NCI-H1105 treated with DMSO at 0.1 percent for 48 hours (cell line): ENCODE results near the gene BEAN1.
"Not testable (repeated sequence)": the region's sequence is repeated elsewhere in the genome, so short reads cannot be mapped to it uniquely, and the experiment has no call there.

Experiments used
- DNase-seq: peaks from one replicate; lab custom pipeline; 2025; lab: John Stamatoyannopoulos, UW

Gene BEAN1

DNA sequence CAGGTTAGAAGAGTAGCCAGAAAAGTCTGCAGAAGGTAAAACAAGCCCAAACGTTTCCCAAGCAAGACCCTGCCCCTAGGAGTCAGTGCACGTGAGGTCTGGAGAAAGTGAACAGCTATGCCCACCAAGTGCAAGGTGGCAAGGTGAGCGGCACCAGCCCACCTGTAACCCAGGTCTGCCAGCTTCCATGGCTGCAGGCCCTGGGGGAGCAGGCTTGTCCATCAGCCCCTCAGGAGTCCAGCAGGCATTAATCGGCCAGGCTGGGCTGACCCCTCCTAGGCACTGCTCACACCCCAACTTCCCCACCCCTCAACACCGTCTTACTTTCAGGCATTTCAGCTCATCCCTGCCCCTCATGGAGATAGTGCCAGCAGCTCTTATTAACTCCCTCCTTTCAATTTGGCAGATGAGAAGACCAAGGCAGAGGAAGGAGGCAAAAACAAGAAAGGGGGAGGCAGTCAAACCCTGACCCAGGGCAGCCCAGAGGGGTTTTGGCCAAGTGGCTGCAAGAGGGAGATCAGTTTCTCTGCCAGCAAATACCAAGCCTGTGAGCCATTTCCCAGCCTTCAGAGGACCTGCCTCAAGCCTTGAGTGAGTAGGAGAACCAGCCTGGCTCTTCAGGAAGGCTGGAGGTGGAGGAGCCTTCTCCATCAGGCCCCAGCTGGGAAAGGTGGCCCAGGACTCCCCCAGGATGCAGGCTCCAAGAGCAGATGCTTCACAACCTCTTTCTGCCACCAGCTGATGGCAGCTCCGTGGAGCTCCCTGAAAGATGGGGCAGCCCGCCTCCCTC, 14.7 kb downstream of the BEAN1 start:
- no peak for DNase-seq

DNA sequence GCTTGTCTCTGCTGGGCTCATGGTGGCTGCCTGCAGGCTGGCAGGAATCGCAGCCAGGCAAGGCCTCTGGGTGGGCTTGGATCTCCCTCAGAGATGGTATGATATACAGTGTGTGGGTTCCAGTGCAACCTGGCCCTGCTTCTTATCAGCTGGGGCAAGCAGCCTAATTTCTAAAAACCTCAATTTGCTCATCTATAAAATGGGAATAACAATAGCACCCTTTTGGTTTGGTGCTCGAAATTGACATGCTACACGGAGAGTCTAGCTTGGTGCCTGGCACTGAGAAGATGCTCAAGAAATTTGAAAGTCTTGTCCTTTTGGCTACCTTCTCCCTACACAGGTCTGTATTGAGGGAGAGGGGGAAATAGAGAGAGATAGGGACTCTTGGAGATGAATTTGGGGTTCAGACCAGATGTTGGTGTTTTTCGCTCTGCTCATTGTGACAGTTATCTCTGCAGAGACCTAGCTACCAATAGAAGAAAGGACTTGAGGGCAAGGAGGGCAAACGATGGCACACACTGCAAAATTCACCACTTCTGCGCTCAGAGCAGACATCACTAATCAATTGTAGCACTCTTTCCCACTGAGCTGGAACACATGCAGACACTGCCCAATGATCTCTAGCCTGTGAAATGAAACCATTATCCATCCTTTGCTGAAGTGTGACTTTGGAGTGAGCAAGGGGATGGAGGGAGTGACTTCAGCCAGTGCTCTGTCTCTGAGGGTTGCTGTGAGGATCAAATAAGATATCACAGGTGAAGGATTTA, 15.6 kb downstream of the BEAN1 start:
- no peak for DNase-seq

DNA sequence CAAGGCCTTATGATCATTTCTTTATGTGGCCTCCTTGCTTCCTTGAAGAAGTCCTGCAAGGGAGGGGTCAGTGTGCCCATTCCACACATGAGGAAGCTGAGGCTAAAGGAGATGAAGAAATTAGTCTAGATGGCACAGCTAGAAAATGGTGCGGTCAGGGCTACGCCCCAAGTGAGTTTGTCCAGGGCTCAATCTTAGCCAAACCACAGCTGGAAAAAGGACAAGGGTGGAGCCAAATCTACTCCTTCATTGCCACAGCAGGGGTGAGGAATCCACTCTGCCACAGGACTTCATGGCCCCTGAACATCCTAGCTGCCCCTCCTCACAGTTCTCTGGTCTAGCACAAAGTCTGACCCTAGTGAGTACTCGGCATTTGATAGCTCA, 16.2 kb downstream of the BEAN1 start:
- no peak for DNase-seq

DNA sequence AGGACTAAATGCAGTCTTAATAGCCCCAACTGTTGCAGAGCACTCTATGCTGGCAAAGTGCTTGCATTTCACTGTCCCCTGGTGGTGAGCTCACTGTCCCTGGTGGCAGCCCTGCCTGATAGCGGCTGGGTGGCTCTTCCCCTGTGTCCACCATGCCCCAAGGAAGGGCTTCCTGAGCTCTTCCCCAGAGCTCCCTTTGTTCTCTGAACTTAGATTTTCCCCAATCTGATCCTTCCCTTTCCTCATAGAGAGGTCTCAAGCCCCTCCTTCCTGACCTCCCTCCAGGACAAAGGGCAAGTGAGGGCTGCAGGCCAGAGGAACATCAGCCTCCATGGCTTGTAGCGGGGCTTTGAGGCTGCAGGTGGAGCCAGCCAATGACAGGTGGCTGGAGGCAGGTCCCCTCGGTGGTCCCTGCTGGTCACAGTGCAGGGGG, 17.0 kb downstream of the BEAN1 start:
- DNase-seq: no peak

DNA sequence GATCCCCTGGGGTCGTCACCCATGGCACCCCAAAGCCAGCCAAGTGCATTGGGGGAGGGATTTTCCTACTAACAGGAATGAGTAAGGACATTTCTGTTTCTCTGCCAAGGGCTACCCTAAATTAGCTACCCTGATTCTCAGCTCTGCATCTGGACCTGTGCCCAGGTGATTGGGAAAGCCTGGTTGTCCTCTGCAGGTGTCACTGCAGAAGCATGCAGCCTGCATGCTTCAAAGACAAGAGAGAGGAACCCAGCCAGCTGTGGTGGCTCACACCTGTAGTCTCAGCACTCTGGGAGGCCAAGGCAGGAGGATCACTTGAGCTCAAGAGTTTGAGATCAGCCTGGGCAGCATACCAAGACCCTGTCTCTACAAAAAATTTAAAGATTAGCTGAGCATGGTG, 19.6 kb downstream of the BEAN1 start:
- no peak for DNase-seq

DNA sequence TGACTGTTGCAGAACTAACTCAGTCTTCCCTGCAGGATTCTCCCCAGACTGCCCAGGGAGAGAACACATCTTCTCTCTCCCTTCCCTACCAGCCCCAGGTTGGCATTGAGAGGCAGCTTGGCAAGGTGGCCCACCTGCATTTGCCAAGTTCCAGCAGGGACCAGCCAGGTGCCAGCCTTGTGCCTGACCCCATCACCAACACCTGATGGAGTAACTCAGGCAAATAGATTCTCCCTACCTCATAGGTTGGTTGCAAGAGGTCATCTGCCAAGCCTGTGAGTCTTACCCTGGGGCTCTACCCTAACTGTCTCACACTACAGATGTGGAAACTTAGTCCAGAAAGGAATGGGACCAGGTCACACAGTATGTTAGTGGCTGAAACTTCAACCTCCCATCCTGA, 20.4 kb downstream of the BEAN1 start:
- no peak for DNase-seq

DNA sequence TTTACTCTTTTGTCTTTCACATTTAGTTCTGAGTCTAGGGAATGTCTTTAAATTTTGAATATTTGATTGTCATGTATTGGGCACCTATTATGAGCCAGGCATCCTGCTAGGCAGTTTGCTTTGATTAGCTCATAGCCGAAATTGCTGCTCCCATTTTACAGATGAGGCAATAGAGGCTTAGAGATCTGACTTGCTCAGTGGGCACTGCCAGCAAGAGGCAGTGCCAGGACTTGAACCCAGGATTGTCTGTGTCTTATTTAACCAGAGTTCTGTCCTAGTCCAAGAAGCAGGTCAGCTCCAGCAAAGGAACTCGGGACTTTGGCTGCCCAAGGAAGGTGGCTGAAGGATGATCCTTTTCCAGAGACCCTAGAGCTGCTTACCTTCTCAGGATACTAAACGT, 24.5 kb downstream of the BEAN1 start:
- no peak for DNase-seq

DNA sequence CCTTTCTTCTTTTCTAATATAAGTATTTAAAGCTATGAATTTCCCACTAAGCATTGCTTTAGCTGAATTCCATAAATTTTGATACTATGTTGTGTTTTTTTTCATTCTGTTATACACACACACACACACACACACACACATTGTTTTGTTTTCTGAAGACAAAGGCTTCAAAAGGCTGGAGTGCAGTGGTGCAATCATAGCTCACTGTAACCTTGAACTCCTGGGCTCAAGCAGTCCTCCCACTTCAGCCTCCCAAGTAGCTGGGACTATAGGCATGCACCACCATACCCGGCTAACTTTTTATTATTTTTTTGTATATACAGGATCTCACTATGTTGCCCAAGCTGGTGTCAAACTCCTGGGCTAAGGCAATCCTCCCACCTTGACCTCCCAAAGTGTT, 26.1 kb downstream of the BEAN1 start:
- not testable (repeated sequence) for DNase-seq

DNA sequence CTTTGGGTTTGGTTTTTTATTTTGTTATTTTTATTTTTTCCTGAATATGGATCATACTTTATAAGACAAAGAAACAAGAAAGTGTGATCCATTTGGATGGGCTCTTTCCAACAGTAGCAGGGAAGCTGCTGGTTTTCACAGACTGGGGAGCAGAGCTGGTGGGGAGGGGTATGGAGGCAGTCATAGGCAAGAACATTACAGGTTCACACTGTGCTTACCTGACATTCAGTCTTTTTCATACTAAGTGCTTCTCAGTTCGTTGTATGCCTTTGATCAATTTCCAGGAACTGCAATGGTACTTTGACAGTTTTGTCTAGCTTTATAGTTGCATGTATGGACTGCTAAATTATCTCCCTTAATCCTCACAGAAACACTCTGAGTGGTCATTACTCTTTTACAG, 27.7 kb downstream of the BEAN1 start:
- DNase-seq: no peak

DNA sequence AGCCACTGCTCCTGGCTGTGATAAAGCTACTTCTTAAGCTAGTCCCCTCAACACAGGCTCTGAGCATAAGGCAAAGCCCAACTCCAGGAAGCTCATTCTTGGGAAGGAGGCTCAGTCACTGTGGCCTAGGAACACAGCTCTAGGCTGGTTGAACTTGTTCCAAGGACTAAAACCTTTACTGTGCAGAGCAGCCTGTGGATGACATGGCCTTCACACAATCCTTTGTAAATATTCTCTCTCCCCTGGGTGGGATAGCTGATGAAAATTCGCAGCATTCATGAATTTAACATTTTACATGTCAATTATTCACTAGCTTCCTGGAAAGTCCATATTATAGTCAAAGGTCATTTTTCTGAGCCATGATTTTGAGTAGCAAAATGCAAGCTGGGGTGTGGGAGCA, 28.9 kb downstream of the BEAN1 start:
- no peak for DNase-seq

DNA sequence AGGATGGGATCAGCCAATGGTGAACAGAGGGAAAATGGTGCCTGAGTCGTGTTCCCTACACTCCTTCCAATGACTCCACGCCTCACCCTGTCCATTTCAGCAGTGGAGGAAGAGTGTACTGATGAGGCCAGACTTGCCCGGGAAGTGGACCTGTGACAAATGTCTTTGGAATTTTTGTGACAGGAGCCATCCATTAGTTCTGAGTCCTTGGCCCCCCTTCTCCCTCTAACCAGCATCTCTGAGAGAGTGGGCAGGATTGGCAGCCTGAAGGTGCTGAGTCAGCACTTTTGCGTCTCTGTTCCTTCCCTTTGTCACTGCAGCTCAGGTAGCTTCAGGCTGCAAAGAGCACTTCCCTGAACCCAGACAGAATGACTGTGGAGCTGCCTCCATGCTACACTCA, 30.8 kb downstream of the BEAN1 start:
- DNase-seq: no peak

DNA sequence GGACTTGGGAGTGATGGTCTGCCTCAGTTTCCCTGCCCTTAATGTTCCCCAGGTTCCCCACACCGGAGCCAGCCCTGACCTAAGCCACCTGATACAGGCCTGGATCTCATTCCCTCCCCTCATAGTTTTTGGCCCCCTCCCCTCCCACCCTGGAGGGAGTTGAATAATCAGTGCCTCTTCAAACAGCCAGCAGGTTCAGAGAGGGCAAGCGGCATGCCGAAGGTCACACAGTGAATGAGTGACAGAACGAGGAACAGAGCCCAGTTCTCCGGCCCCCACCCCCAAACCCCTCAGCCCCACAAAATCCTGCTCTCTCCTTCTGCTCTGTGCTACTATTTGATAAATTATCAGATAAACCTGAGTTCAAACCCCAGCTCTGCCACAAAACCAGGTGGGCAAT, 31.2 kb downstream of the BEAN1 start:
- DNase-seq: no peak

DNA sequence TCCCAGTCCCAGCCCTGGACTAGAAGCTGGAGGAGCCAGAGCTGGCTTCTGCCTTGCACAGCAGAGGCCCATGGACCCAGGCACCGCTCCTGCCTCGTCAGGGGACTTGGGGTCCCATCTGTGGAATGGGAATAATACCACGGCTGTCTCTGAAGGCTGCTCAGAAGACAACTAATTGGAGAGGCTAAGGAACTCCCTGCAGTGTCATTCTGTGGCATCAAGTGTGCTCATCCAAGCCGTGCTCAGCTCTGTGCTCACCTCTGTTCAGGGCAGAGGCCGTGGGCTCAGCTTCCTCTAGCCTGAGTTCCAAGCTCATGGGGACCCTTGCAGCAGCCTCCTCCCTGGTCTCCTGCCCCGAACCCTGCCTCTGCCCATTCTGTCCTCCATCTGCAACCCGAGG, 31.8 kb downstream of the BEAN1 start:
- no peak for DNase-seq

DNA sequence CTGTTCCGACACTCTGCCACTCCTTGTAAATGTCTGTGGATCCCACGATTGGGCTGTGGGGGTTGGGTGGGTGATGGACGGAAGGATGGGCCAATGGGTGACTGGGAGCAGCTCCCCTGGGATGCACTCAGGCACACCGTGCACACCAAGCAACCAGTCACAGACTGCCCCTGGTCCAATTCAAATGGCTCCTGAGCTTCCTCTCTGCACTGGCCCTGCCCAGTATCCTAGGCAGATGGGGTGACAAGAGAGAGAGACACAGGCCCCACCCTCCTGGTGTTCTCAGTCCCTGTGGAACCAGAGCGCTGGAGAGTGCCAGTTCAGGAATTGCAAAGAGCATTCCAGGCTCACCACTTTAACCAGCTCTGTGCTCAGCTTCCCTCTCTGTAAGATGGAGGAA, 32.8 kb downstream of the BEAN1 start:
- no peak for DNase-seq

DNA sequence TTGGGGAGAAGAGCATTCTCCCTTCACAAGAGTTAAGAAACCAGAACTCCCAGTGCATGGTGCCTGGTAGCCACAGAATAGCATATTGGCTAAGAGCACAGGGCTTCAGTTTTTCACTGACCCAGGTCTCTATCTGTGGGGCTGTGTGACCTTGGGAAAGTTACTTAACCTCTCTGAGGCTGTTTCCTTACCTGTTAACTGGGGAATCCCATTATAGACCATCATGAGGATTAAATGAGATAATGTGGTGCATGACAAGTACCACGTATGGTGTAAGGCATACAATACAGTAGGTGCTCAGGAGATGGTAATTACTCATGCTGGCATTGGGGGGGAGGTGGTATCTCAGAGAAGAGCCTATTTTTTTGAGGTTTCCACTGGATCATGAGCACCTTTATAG, 33.6 kb downstream of the BEAN1 start:
- DNase-seq: no peak

DNA sequence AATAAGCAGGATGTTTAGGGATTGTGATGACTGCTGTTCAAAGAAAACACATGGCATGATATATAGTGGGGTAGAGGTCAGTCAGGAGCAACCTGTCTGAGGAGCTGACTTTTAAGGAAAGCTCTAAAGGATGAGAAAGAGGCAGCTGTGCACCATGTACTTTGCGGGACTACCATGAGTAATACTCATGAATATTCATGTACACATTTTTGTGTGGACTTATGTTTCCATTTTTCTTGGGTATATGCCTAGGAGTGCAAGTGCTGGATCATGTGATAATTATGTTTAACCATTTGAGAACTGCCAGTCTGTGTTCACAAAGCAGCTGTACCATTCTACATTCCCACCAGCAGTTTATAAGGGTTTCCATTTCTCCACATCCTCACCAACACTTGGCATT, 35.8 kb downstream of the BEAN1 start:
- no peak for DNase-seq

DNA sequence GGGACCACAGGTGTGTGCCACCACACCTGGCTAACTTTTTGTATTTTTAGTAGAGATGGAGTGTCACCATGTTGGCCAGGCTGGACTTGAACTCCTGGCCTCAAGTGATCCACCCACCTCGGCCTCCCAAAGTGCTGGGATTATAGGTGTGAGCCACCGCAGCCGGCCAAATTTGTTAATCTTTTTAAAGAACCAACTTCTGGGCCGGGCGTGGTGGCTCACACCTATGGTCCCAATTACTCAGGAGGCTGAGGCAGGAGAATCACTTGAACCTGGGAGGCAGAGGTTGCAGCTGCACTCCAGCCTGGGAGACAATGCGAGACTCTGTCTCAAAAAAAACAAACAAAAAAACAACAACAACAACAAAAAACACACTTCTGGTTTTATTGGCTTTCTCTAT, 38.9 kb downstream of the BEAN1 start:
- not testable (repeated sequence) for DNase-seq

DNA sequence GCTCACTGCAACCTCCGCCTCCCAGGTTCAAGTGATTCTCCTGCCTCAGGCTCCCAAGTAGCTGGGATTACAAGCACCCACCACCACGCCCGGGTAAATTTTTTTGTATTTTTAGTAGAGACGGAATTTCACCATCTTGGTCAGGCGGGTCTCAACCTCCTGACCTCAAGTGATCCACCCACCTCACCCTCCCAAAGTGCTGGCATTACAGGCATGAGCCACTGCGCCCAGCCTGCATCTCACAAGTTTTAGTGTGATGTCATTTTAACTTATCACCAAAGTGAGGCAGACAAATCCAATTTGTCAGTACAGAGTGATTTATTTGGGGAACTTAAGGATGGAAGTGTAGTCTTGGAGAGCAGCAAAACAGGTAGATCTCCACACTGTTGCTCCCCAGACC, 39.5 kb downstream of the BEAN1 start:
- not testable (repeated sequence) for DNase-seq

DNA sequence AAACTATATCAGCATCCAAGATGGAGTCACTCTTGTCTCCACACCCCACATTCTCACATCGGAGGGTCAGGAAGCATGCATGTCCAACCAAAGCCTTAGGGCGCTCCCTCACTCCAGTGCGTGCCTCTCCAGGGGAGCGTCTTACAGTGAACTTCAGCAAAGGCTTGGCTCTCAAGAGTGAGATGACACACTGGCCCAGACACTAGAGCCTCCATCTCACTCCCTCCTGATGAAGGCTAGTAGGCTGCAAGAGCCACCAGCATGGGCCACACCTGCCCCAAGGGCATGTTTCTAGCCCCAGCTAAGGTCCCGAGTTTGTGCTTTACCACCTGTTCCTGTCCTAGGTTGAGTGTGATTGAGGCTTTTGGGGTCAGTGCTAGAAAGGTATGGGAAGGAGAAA, 40.5 kb downstream of the BEAN1 start:
- DNase-seq: no peak

DNA sequence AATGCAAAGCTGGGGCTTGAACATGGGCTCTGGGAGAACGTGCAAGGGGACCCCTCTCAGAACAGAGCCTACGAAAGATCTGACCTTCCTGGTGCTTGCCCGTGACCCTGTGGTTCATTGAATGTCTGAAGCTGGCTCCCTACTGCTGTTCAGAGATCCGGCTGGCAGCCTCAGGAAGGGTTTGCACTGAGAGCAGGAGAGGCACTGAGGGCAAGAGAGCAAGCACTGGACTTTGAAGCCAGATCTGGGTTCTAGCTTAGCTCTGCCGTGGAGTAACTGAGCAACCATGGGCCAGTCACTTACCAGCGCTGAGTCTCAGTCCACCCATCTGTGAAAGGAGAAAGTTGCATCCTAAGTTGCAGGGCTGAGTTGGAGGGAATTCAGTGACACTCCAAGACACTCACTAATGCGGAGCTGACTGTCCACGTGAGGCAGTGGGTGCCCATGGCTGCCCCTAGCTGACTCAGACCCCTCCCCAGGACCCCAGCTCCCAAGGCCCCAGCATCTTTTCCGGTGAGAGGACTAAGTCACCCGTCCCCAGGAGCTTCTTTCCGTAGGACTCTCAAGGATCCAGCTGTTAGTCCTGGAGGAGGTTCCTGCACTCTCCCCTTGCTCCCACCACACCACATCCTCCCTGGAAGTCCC, 41.3 kb downstream of the BEAN1 start:
- no peak for DNase-seq

DNA sequence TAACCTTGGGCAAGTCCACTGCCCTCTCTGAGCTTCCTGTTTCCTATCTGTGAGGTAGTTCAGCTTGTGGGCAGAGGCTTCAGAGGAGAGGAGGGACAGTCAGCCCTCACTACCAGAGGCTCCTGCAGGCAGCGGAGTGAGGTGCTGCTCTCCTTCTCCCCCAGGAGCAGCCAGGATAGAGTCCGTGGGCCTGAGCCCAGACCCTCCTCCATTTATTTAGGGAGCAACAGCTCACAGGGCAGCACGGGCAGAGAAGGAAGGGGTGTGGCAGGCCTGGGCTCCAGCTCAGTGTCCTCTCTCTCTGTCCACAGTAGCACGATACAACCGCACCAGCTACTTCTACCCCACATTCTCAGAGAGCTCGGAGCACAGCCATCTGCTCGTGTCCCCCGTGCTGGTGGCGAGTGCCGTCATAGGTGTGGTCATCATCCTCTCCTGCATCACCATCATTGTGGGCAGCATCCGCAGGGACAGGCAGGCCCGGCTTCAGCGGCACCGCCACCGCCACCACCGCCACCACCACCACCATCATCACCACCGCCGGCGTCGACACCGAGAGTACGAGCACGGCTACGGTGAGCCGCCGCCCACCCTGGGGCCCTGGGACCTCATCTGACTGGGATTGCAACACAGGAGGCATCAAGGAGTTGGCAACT, 42.3 kb downstream of the BEAN1 start:
- no peak for DNase-seq

DNA sequence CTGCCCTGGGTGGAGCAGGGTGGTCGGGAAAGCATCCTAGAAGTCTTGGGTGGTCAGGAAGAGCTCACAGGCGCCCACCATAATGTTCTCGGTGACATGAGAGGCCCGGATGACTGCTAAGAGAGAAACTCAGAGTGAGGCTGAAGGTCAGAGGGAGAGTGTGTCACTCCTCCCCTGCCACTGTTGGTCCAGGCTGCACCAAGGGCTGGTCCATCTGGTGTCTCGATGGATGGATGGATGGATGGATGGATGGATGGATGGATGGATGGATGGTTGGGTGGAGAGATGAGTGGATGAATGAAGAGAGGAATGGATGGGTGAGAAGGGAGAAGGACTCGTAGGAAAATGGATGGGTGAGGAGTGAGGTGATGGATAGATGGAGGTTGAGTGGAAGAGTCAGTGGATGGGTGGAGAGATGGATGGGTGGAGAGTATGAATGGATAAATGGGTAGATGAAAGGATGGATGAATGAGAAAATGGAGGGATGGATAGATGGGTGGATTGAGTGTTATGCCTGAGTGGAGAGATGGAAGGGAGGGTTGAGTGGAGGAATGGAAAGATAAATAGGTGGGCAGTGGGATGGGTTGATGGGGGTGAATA, 43.0 kb downstream of the BEAN1 start:
- no peak for DNase-seq
